ENCODE data around the gene SLC26A1.

The SLC26A1 gene

DNA sequence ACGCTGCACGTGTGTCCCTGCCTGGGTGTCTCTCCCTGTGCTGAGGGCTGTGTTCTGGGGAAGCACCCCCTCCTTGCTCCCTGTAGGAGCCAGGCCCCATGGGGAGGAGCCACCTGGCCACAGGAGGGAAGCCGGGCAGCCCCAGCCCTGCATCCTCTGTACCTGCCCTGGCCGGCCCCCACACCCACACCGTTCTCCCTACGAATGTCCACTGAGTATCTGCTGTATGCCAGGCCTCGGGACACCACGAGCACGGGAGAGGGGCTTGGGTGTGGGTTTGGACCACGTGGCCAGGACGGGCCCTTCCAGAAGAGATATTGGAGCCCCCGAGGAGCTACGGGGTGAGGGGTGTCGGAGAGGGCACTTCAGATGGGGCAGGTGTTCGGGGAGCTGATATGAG, 24.5 kb upstream of the SLC26A1 start:
- TF ChIP-seq TEAD4 (IDR thresholded peaks at IDR 0.05) (no peak), ZBTB7A (IDR thresholded peaks at IDR 0.05; ENCODE audit: low read depth) (no peak), NFIC (IDR thresholded peaks at IDR 0.05) (no peak), CREB1 (IDR thresholded peaks at IDR 0.05; ENCODE audit: low read depth) (no peak), TAF1 (IDR thresholded peaks at IDR 0.05; ENCODE audit: low read depth) (no peak), YY1 (IDR thresholded peaks at IDR 0.05; ENCODE audit: low read depth) (no peak), TCF12 (IDR thresholded peaks at IDR 0.05; ENCODE audit: low read depth) (no peak), FOXM1 (IDR thresholded peaks at IDR 0.05; ENCODE audit: borderline replicate concordance, low read depth) (no peak), EGR1 (IDR thresholded peaks at IDR 0.05) (no peak)
- TF ChIP-seq, protein P1, sequence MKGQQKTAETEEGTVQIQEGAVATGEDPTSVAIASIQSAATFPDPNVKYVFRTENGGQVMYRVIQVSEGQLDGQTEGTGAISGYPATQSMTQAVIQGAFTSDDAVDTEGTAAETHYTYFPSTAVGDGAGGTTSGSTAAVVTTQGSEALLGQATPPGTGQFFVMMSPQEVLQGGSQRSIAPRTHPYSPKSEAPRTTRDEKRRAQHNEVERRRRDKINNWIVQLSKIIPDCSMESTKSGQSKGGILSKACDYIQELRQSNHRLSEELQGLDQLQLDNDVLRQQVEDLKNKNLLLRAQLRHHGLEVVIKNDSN (IDR thresholded peaks at IDR 0.05), result no peak
- TF ChIP-seq, protein P2, sequence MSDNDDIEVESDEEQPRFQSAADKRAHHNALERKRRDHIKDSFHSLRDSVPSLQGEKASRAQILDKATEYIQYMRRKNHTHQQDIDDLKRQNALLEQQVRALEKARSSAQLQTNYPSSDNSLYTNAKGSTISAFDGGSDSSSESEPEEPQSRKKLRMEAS (IDR thresholded peaks at IDR 0.05), result no peak
- TF ChIP-seq, protein P3, sequence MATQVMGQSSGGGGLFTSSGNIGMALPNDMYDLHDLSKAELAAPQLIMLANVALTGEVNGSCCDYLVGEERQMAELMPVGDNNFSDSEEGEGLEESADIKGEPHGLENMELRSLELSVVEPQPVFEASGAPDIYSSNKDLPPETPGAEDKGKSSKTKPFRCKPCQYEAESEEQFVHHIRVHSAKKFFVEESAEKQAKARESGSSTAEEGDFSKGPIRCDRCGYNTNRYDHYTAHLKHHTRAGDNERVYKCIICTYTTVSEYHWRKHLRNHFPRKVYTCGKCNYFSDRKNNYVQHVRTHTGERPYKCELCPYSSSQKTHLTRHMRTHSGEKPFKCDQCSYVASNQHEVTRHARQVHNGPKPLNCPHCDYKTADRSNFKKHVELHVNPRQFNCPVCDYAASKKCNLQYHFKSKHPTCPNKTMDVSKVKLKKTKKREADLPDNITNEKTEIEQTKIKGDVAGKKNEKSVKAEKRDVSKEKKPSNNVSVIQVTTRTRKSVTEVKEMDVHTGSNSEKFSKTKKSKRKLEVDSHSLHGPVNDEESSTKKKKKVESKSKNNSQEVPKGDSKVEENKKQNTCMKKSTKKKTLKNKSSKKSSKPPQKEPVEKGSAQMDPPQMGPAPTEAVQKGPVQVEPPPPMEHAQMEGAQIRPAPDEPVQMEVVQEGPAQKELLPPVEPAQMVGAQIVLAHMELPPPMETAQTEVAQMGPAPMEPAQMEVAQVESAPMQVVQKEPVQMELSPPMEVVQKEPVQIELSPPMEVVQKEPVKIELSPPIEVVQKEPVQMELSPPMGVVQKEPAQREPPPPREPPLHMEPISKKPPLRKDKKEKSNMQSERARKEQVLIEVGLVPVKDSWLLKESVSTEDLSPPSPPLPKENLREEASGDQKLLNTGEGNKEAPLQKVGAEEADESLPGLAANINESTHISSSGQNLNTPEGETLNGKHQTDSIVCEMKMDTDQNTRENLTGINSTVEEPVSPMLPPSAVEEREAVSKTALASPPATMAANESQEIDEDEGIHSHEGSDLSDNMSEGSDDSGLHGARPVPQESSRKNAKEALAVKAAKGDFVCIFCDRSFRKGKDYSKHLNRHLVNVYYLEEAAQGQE (IDR thresholded peaks at IDR 0.05; ENCODE audit: low read depth), result no peak

DNA sequence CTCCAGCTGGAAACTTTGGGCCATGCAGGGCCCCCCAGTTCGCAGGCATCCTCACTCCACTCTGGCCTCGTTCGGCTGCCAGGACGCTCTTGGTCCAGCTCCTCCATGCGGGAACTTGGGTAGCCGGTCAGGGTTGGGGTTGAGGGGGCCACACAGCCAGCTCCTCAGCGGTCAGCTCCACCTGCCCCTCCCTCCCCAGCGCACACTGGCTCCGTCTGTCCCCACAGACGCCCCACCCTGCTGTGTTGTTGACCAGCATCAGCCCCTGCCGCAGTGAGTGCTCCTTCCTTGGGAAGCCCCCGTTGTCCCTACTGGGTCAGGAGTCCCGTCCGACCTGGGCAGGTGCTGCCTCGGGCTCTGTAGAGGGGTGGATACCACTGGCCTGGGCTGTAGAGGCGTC, 24.0 kb upstream of the SLC26A1 start:
- no peak for TF ChIP-seq TEAD4 (IDR thresholded peaks at IDR 0.05)
- TF ChIP-seq FOXM1 (IDR thresholded peaks at IDR 0.05; ENCODE audit: borderline replicate concordance, low read depth), result no peak
- TF ChIP-seq NFIC (IDR thresholded peaks at IDR 0.05), result no peak
- TF ChIP-seq, protein P1 (IDR thresholded peaks at IDR 0.05), result no peak
- no peak for TF ChIP-seq ZBTB7A (IDR thresholded peaks at IDR 0.05; ENCODE audit: low read depth)
- TF ChIP-seq TAF1 (IDR thresholded peaks at IDR 0.05; ENCODE audit: low read depth), result no peak
- no peak for TF ChIP-seq CREB1 (IDR thresholded peaks at IDR 0.05; ENCODE audit: low read depth)
- no peak for TF ChIP-seq YY1 (IDR thresholded peaks at IDR 0.05; ENCODE audit: low read depth)
- TF ChIP-seq TCF12 (IDR thresholded peaks at IDR 0.05; ENCODE audit: low read depth), result no peak
- no peak for TF ChIP-seq RAD21 (IDR thresholded peaks at IDR 0.05; ENCODE audit: low read depth)
- no peak for TF ChIP-seq CEBPB (IDR thresholded peaks at IDR 0.05)
- TF ChIP-seq EP300 (IDR thresholded peaks at IDR 0.05; ENCODE audit: borderline replicate concordance), result no peak
- TF ChIP-seq, protein P3 (IDR thresholded peaks at IDR 0.05; ENCODE audit: low read depth), result no peak
- no peak for TF ChIP-seq EGR1 (IDR thresholded peaks at IDR 0.05)
- TF ChIP-seq, protein P2 (IDR thresholded peaks at IDR 0.05), result no peak

DNA sequence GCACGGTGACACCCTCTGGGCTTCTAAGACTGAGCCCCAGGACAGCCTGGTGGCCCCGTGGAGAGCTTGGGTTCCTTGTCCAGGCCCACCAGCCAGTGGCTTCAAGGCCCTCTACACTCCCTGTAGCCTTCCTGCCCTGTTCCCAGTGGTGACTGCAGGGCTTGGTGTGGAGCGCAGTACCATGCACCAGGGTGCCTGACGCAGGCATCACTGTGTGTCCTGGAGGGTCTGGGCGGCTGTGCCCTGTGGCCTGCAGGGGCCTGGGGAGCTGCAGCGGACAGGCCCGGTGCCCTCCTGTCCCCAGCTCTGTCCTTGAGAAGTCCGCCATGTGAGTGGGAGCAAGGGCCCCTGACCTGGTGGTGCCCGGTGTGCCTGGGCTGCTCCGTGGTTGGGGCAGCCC, 22.5 kb upstream of the SLC26A1 start:
- TF ChIP-seq ZBTB7A (IDR thresholded peaks at IDR 0.05; ENCODE audit: low read depth), result no peak
- TF ChIP-seq NFIC (IDR thresholded peaks at IDR 0.05), result no peak
- no peak for TF ChIP-seq EGR1 (IDR thresholded peaks at IDR 0.05)
- TF ChIP-seq TEAD4 (IDR thresholded peaks at IDR 0.05), result no peak
- TF ChIP-seq, protein P2 (IDR thresholded peaks at IDR 0.05), result no peak
- TF ChIP-seq RAD21 (IDR thresholded peaks at IDR 0.05; ENCODE audit: low read depth), result no peak
- TF ChIP-seq, protein P3 (IDR thresholded peaks at IDR 0.05; ENCODE audit: low read depth), result no peak
- TF ChIP-seq CREB1 (IDR thresholded peaks at IDR 0.05; ENCODE audit: low read depth), result no peak
- no peak for TF ChIP-seq TCF12 (IDR thresholded peaks at IDR 0.05; ENCODE audit: low read depth)
- TF ChIP-seq, protein P1 (IDR thresholded peaks at IDR 0.05), result no peak
- TF ChIP-seq FOXM1 (IDR thresholded peaks at IDR 0.05; ENCODE audit: borderline replicate concordance, low read depth), result no peak
- no peak for TF ChIP-seq YY1 (IDR thresholded peaks at IDR 0.05; ENCODE audit: low read depth)
- TF ChIP-seq TAF1 (IDR thresholded peaks at IDR 0.05; ENCODE audit: low read depth), result no peak

DNA sequence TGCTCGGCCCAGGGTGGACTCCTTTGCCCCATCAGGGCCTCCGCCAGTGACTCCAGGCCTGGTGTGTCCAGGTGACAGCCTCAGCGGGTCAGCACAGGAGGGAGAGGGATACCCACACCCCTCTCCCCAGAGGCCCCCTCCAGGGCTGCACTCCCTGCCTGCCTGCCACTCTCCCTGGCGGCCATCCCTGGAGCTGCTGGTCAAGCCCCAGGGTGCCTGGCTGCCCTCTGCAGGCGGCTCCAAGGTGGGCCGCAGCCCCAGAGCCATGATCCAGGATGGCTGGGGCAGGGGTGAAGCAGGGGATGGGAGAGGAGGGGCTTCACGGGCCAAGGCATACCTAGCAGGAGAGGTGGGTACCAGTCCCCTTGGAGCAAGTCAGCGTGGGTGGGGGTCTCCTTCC, 22.0 kb upstream of the SLC26A1 start:
- TF ChIP-seq RAD21 (IDR thresholded peaks at IDR 0.05; ENCODE audit: low read depth) (no peak), NFIC (IDR thresholded peaks at IDR 0.05) (no peak), TCF12 (IDR thresholded peaks at IDR 0.05; ENCODE audit: low read depth) (no peak), YY1 (IDR thresholded peaks at IDR 0.05; ENCODE audit: low read depth) (no peak), TAF1 (IDR thresholded peaks at IDR 0.05; ENCODE audit: low read depth) (no peak)
- TF ChIP-seq, protein P1 (IDR thresholded peaks at IDR 0.05), result no peak
- TF ChIP-seq, protein P3 (IDR thresholded peaks at IDR 0.05; ENCODE audit: low read depth), result no peak

Measured in Ishikawa (cell line).